HCT116 (cell line): ENCODE results near the gene KCNA3. TPM values are rescaled to one million over a fixed set of nuclear protein-coding genes. Genes with fewer than 3 reads are reported as not detected.

Experiments used
- ATAC-seq: fragments of 200-7000 bp; cut with Tn5 transposase; 2 replicates; pipeline ENCODE4 v1.9.1; 2020; ENCODE audit warnings: mild to moderate bottlenecking, moderate library complexity
- BruUV-seq: library from RNA; stranded (reverse); fragments of 400-500 nt; replicated peaks from 2 replicates; lab custom pipeline; 2021; lab: Mats Ljungman, UMichigan
- CTCF ChIA-PET: fragments of 300-600 bp; sonication (Branson Sonifier 250); formaldehyde crosslinking; loops from one replicate; lab custom pipeline; 2021; ENCODE audit warnings: antibody characterized with exemption; lab: Charles Lee
- POLR2A ChIA-PET: fragments of 300-600, 350-600 bp; sonication (Branson Sonifier 250); formaldehyde crosslinking; loops from one replicate; lab custom pipeline; 2021; ENCODE audit warnings: antibody characterized with exemption; lab: Charles Lee
- RAD21 ChIA-PET, 2 experiments: fragments of 300-600 bp; sonication (Branson Sonifier 250); formaldehyde crosslinking; loops; one replicate each; lab custom pipeline; 2023; ENCODE audit warnings: low total read pairs in 2 of 2; ENCODE audit not compliant: uncharacterized antibody in 2 of 2, unreplicated experiment in 2 of 2, low non-redundant PET in 1 of 2; lab: Charles Lee
- DNase-seq: peaks from one replicate; pipeline ENCODE4 v3.0.0-alpha.2; 2010; ENCODE audit warnings: low read depth, low spot score
- H2AFZ ChIP-seq: fragments of 200-600 bp; shearing (Covaris generic), sonication (generic); 2 replicates; pipeline ENCODE4 v1.6.1; 2017; ENCODE audit warnings: low read depth, mixed run types, mixed read lengths, antibody characterized with exemption, low read length; ENCODE audit not compliant: poor library complexity, severe bottlenecking
- H3K27ac ChIP-seq: 2 replicates; pipeline ENCODE4 v1.5.1; 2012; ENCODE audit warnings: low read depth, low read length
- H3K27me3 ChIP-seq: fragments of 200-600 bp; sonication (generic); 2 replicates; pipeline ENCODE4 v1.6.1; 2016; ENCODE audit warnings: mixed run types, low read length, mixed read lengths; ENCODE audit not compliant: insufficient read depth
- H3K36me3 ChIP-seq, 2 experiments: fragments of 200-500 bp in 1 of 2; fragments of 200-600 bp in 1 of 2; sonication (Bioruptor generic) in 1 of 2; sonication (generic) in 1 of 2; 2 replicates each; pipeline versions ENCODE4 v1.5.1 to v1.6.1; 2014 to 2016; ENCODE audit warnings: low read length in 2 of 2, inconsistent platforms in 1 of 2, mixed read lengths in 1 of 2, mixed run types in 1 of 2; ENCODE audit not compliant: insufficient read depth in 2 of 2, control insufficient read depth in 1 of 2
- H3K4me1 ChIP-seq, 2 experiments: fragments of 200-600 bp in 1 of 2; sonication (generic) in 1 of 2; 2 replicates each; pipeline versions ENCODE4 v1.5.1 to v1.6.1; 2012 to 2017; ENCODE audit warnings: low read length in 2 of 2, inconsistent platforms in 1 of 2, mild to moderate bottlenecking in 1 of 2, mixed read lengths in 1 of 2, mixed run types in 1 of 2, moderate library complexity in 1 of 2; ENCODE audit not compliant: insufficient read depth in 2 of 2, control insufficient read depth in 1 of 2
- H3K4me2 ChIP-seq: fragments of 200-600 bp; sonication (generic); 2 replicates; pipeline ENCODE4 v1.6.1; 2017; ENCODE audit warnings: mixed run types, low read length, mixed read lengths
- H3K4me3 ChIP-seq, 2 experiments: fragments of 200-600 bp in 1 of 2; sonication (generic) in 1 of 2; replicated peaks in 1 of 2; 2 replicates each; pipeline ENCODE4 v1.5.1; 2011 to 2016; ENCODE audit warnings: low read length in 2 of 2, control low read depth in 1 of 2, low read depth in 1 of 2, mild to moderate bottlenecking in 1 of 2, mixed read lengths in 1 of 2, mixed run types in 1 of 2
- H3K79me2 ChIP-seq: fragments of 200-600 bp; sonication (generic); 2 replicates; pipeline ENCODE4 v1.6.1; 2017; ENCODE audit warnings: mild to moderate bottlenecking, mixed run types, low read length, moderate library complexity, mixed read lengths; ENCODE audit not compliant: insufficient read depth
- H3K9ac ChIP-seq: fragments of 200-600 bp; sonication (generic); 2 replicates; pipeline ENCODE4 v1.6.1; 2016; ENCODE audit warnings: low read length, mixed read lengths
- H3K9me2 ChIP-seq: fragments of 200-600 bp; sonication (generic), shearing (Covaris generic); 2 replicates; pipeline ENCODE4 v1.6.1; 2017; ENCODE audit warnings: mixed run types, mild to moderate bottlenecking, moderate library complexity; ENCODE audit not compliant: insufficient read depth
- H3K9me3 ChIP-seq, 2 experiments: fragments of 200-500 bp in 1 of 2; fragments of 200-600 bp in 1 of 2; sonication (Bioruptor generic) in 1 of 2; sonication (generic) in 1 of 2; 2 replicates each; pipeline ENCODE4 v1.6.1; 2014 to 2017; ENCODE audit warnings: low read length in 2 of 2, mixed read lengths in 2 of 2, inconsistent platforms in 1 of 2, low read depth in 1 of 2, mild to moderate bottlenecking in 1 of 2, mixed run types in 1 of 2, moderate library complexity in 1 of 2; ENCODE audit not compliant: control insufficient read depth in 1 of 2, insufficient read depth in 1 of 2
- H4K20me1 ChIP-seq: fragments of 200-600 bp; sonication (generic), shearing (Covaris generic); 2 replicates; pipeline ENCODE4 v1.6.1; 2017; ENCODE audit warnings: mixed run types, mild to moderate bottlenecking, moderate library complexity; ENCODE audit not compliant: insufficient read depth
- ATF3 ChIP-seq: IDR thresholded peaks from 2 replicates; pipeline ENCODE4 v1.6.1; 2012
- CEBPB ChIP-seq: IDR thresholded peaks from 2 replicates; pipeline ENCODE4 v1.6.1; 2012; ENCODE audit warnings: low read depth
- CTCF ChIP-seq, 3 experiments: fragments of 200-600 bp in 1 of 3; sonication (generic) in 1 of 3; IDR thresholded peaks in 2 of 3; conservative IDR thresholded peaks in 1 of 3; 2 replicates each; pipeline ENCODE4 v1.5.1; 2012 to 2017; ENCODE audit warnings: low read depth in 2 of 3, low read length in 2 of 3, antibody characterized with exemption in 1 of 3, borderline replicate concordance in 1 of 3, control low read depth in 1 of 3, mild to moderate bottlenecking in 1 of 3, mixed read lengths in 1 of 3, mixed run types in 1 of 3, moderate library complexity in 1 of 3; ENCODE audit not compliant: insufficient read depth in 1 of 3
- EGR1 ChIP-seq: IDR thresholded peaks from 2 replicates; pipeline ENCODE4 v1.6.1; 2012; ENCODE audit warnings: low read depth
- ELF1 ChIP-seq: IDR thresholded peaks from 2 replicates; pipeline ENCODE4 v1.6.1; 2012; ENCODE audit warnings: low read depth, borderline replicate concordance
- EZH2 ChIP-seq: fragments of 200-600 bp; sonication (generic); IDR thresholded peaks from 2 replicates; pipeline ENCODE4 v1.6.1; 2017; ENCODE audit warnings: antibody characterized with exemption, mixed run types
- EZH2phosphoT487 ChIP-seq: fragments of 200-600 bp; IDR thresholded peaks from 2 replicates; pipeline ENCODE4 v1.6.1; 2018; ENCODE audit warnings: antibody characterized with exemption, borderline replicate concordance
- FOSL1 ChIP-seq: IDR thresholded peaks from 2 replicates; pipeline ENCODE4 v1.6.1; 2012; ENCODE audit warnings: low read depth
- JUND ChIP-seq: IDR thresholded peaks from 2 replicates; pipeline ENCODE4 v1.6.1; 2012
- POLR2AphosphoS5 ChIP-seq: IDR thresholded peaks from 2 replicates; pipeline ENCODE4 v1.6.1; 2011; ENCODE audit warnings: mild to moderate bottlenecking, low read depth, low read length, moderate library complexity
- RAD21 ChIP-seq: IDR thresholded peaks from 2 replicates; pipeline ENCODE4 v1.6.1; 2012; ENCODE audit warnings: low read depth, mild to moderate bottlenecking
- REST ChIP-seq: IDR thresholded peaks from 2 replicates; pipeline ENCODE4 v1.6.1; 2012; ENCODE audit warnings: low read depth
- SIN3A ChIP-seq: IDR thresholded peaks from 2 replicates; pipeline ENCODE4 v1.6.1; 2012; ENCODE audit warnings: low read depth
- SP1 ChIP-seq: IDR thresholded peaks from 2 replicates; pipeline ENCODE4 v1.6.1; 2012; ENCODE audit warnings: low read depth
- SRF ChIP-seq: IDR thresholded peaks from 2 replicates; pipeline ENCODE4 v1.6.1; 2012; ENCODE audit warnings: low read depth
- TCF7L2 ChIP-seq: IDR thresholded peaks from 2 replicates; pipeline ENCODE4 v1.7.0; 2011; ENCODE audit warnings: borderline replicate concordance, inconsistent platforms; ENCODE audit not compliant: insufficient read depth, insufficient read length; ENCODE audit errors: extremely low read depth
- YY1 ChIP-seq: IDR thresholded peaks from 2 replicates; pipeline ENCODE4 v1.6.1; 2011; ENCODE audit warnings: low read length, low read depth, moderate library complexity, mild to moderate bottlenecking; ENCODE audit not compliant: insufficient replicate concordance; ENCODE audit errors: extremely low read depth
- intact Hi-C: fragments of 100-400 bp; cut with micrococcal nuclease; formaldehyde crosslinking; loops from 2 replicates; pipeline ENCODE4 v1.10.0; 2022
- total RNA-seq: library from RNA; stranded (reverse); gene quantifications from one replicate; pipeline ENCODE4 v1.2.1, GENCODE V29; 2021; ENCODE audit not compliant: unreplicated experiment

The KCNA3 gene
- total RNA-seq, 1 experiment from 2014 or later, result 0.07 TPM

GRCh38 chr1:110667776-110668175 lies 7.0 kb downstream of the KCNA3 start:
- ATAC-seq (no peak), DNase-seq (no peak)
- Histone ChIP-seq H3K4me3 (no peak overlapping the region), H3K9me3 (no peaks in the 10 kb centered on the region), H3K36me3 (no peaks in the 10 kb centered on the region), H3K4me2 (no peak overlapping the region), H3K27ac (no peak overlapping the region), H3K4me1 (no peaks in the 10 kb centered on the region), H2AFZ (no peak overlapping the region), H3K9ac (no peak overlapping the region), H4K20me1 (no peaks in the 10 kb centered on the region), H3K9me2 (no peaks in the 10 kb centered on the region), H3K79me2 (no peaks in the 10 kb centered on the region), H3K27me3 (peaks cover 66% of the 10 kb centered on the region)
- ChIA-PET POLR2A (no interaction called here), RAD21 (no interaction called here), CTCF (interaction anchor here (0.8 kb wide), 1 partner anchor 98 kb away, joined by 3 read pairs; no protein-coding TSS in a partner anchor)
- intact Hi-C loops, result loop anchor here (5.0 kb wide), 1 partner anchor 35 kb away; no protein-coding TSS in a partner anchor
- TF ChIP-seq RAD21 (no peak), EZH2 (no peak), EZH2phosphoT487 (no peak), ATF3 (no peak), SRF (no peak), SIN3A (no peak), JUND (no peak), CEBPB (no peak)
- BruUV-seq, result no TSS peak

- no TSS peak for BruUV-seq
- intact Hi-C loops, result loop anchor here (2.0 kb wide), 1 partner anchor 16 kb away; no protein-coding TSS in a partner anchor
- POLR2A ChIA-PET, result no interaction called here
- Histone ChIP-seq H3K27ac (no peak overlapping the region), H3K4me1 (no peaks in the 10 kb centered on the region), H3K9me3 (no peaks in the 10 kb centered on the region)
- TF ChIP-seq FOSL1 (no peak), YY1 (no peak), EZH2phosphoT487 (no peak), ELF1 (no peak), CTCF (IDR thresholded peaks at IDR 0.05 in 2 of 3, conservative IDR thresholded peaks at IDR 0.05 in 1 of 3; ENCODE audit: borderline replicate concordance in 1 of 3, insufficient read depth in 1 of 3, low read depth in 2 of 3, low read length in 2 of 3) (no peak), POLR2AphosphoS5 (no peak), TCF7L2 (no peak), CEBPB (no peak), SIN3A (no peak), EGR1 (no peak), SP1 (no peak), REST (no peak)
- TF ChIP-seq, all 23 proteins: peak for 0
- no peak overlapping the region for H3K4me3 ChIP-seq
- ChIA-PET RAD21 (no interaction called here), CTCF (no interaction called here)
- H3K79me2 ChIP-seq, result no peaks in the 10 kb centered on the region
- ATAC-seq (no peak), DNase-seq (no peak)
- H2AFZ ChIP-seq, result no peak overlapping the region
- H3K36me3 ChIP-seq, result no peaks in the 10 kb centered on the region
- no peaks in the 10 kb centered on the region for H4K20me1 ChIP-seq
- H3K9me2 ChIP-seq, result no peaks in the 10 kb centered on the region
- peaks cover 60% of the 10 kb centered on the region for H3K27me3 ChIP-seq
- H3K4me2 ChIP-seq, result no peak overlapping the region
- H3K9ac ChIP-seq, result no peak overlapping the region
Measured at GRCh38 chr1:110663241-110663640, 11.5 kb downstream of the KCNA3 start.
